ENCODE measurements around the gene GCA.

The GCA gene, protein sequence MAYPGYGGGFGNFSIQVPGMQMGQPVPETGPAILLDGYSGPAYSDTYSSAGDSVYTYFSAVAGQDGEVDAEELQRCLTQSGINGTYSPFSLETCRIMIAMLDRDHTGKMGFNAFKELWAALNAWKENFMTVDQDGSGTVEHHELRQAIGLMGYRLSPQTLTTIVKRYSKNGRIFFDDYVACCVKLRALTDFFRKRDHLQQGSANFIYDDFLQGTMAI

DNA sequence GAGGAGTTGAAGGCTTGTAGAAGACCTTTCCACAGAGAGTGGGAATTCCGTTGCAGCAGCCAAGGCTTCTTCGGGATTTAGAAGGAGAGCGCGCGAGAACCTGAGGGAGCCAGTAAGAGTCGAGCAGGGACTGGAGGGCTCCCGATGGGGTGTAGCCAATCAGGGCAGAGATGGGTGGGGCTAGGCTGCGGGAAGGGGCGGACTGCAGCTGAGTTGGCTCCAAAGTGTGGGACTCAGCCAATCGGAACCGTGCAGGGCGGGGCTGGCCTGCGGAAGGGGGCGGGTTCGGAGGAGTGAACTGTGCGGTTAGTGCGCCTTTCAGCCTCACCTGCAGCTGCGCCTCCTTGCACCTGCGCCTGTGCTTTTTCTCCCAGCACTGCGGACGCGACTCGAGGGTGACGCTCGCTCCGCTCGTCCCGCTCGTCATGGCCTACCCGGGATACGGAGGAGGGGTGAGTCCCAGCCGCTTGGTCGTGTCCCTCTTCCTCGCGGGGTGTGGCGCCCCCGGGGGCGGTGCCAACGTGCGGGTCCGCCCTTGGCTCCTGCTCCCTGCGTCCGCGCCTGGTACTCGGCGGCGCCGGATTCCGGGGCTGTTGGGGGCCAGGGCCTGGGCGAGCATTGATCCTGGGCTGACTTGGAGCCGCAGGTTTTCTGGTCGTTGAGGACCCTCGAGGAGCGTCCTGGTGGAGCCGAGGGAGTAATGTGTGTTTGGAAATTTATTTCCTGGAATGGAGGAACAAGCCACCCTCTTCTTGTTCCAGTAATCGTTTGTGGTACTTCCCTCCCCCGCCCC lies at the start of gene GCA:
TSS of gene GCA (plus strand) at position 309 of the 793 bp plus-strand sequence. CDS start at position 426, 117 bp downstream.
- peak; percentile 95 for DNase-seq

- DNase-seq, result no peak
Measured at GRCh38 chr2:162295009-162295408, 48.9 kb upstream of the GCA start.

DNA sequence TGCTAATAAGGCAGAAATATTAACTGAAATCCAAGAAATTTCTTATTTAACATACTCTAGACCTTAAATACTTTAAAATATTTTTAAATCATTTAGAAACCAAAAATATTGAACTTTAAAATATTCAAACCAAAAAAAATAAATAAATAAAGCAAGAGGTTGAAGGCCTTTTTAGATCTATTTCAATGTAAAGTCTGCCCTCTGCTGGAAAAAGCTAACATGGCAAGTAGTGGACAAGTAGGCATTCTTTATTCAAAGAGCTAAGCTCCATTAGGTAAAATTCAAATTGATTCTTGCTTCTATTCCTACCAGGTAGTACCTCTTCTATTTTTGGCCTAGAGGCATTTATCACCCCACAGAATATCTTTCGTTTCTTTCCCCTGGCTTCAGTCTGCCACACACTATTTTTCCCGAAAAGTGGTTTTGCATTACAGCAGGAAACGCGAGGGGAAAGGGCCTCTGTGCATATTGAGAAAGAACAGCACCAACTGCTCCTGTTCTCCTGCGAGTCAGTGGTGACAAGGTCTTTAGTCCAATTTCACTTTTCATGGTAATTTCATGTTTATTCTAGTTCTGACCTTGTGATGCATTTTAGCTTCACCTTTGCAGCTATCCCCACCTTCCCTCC lies 45.9 kb upstream of the GCA start:
- DNase-seq, result peak; percentile 68

- no peak for DNase-seq
Measured at GRCh38 chr2:162298669-162299335, 45.1 kb upstream of the GCA start.

GRCh38 chr2:162300266-162300665 lies 43.7 kb upstream of the GCA start:
- DNase-seq, result no peak

DNA sequence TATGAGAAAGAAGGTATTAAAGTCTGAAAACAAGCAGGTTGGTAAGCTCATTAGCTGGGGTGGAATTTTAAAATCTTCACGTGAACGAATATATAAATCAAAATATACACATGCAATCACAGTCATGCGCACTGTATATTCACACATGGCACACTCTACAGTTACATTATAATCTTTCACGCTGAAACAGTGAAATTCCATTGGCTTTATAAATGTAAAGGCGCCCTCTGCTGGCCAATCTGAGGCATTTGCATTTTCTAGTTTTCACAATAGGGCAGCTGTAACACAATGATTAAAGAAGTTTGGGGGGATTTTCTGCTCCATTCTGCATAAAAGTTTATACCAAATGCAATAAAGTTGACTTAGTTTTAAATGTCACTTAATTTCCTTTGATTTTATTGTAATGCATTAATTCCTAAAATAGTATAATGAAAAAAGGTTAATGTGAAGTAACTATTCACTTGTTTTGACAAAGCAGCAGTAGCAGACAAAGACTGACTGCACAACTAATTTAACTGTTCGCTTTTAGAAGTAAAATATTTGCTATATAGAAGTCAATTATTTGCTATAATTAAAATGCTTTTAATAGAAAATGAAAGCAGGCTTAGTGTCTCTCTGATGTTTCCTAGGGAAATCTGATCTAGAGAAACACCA lies 42.7 kb upstream of the GCA start:
- DNase-seq, result peak; percentile 44

DNA sequence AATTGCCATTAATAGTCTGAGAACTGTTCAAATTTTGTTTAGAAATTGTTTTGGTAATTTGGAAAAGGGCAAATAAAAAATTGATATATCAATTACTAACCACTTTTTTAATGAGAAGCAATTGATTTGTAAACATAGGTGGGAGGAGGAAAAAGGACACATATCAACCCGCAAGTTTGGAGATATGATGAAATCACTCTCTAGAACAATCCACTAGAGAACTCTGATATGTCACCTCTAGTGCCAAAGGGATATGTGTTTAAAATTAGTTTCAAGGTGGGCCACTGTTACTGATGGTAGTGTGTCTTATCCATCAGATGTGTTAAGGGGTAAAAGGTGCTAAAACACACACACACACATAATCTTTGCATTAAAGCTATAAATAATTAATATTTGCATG lies 42.1 kb upstream of the GCA start:
- DNase-seq, result no peak

GRCh38 chr2:162305901-162306300 lies 38.0 kb upstream of the GCA start:
- no peak for DNase-seq

GRCh38 chr2:162308747-162309503 lies 35.0 kb upstream of the GCA start:
- no peak for DNase-seq

GRCh38 chr2:162312853-162313252 lies 31.1 kb upstream of the GCA start:
- DNase-seq, result no peak

DNA sequence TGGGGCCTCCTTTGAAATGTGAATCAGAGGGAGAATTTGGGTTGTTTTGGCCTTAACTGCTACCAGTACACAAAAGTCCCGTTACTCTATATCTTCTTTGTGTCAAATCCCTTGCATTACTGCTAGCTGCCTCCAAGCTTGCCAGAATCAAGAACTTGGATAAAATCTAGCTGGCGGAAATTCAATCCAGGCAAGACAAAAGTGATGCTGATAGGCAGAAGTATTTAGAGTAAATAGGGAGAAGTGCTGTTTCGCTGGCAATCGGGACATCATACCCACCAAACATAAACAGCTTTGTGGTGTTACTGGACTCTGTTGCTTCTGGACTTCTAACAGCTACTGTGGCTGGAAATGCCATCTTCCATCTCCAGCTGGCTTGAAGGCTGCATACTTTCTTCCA lies 28.0 kb upstream of the GCA start:
- DNase-seq, result no peak

DNA sequence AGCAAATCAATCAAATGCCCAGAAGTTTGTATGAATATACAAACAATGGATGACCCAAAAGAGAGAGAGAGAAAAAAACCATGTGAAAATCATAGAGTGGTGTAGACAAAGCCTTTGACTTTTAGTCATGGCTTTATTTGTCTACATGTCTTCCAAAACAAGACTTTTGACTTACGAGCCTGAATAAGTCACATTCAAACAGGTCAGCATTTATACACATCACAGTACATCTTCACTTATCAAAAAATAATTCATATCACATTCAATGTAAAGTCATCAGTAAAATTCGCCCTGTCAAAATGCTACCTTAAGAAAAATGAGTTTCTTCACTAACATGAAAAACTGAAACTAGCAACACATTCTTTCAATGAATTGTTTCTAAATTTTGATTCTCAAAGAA lies 27.3 kb upstream of the GCA start:
- no peak for DNase-seq

DNA sequence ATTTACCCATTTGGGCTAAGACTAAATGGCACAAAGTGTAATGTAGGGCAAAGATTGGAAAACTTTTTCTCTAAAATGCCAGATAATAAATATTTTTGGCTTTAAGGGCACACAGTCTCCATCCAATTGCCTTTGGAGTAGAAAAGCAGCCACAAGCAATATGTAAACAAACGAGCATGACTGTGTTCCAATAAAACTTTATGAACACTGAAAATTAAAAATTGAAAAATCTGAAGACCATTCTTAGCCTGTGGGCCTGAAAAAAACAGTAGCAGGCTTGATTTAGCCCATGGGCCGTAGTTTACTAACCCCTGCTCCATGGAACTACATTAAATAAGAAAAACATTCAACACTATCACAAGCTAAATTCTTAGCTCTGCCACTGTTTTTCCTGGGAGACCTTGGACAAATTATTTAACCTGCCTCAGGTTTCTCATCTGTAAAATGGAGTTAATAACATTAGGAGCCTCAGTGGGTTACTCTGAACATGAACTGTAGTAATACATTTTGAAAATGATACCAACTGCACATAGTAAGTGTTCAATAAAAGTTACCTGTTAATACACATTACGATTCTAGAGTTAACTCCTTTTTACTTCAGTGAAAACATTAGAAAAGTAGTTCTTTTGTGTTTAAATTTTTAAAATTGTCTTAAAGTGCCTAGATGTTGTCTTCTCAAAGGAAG lies 26.7 kb upstream of the GCA start:
- DNase-seq, result no peak

DNA sequence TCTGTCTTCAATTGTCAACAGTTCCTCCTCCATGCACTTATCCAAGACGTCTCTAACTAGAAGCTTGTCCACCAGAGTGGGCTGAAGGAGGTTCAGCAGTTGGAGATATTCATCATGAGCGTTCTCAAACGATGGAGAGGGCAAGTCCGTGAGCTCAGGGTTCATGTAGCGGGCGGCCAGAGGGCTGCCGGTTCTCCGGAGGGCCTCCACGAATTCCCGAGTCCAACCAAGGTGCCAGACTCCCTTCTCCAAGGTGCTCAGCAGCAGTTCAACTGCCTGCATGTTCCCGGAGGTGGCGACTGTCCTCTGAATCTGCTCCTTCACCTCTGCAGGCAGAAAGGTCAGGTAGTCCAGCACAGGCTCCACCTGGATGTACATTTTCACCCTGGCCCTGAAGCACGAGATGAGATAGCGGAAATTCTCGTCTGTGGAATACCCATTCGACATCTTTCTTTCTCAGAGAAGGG lies 26.0 kb upstream of the GCA start:
- no peak for DNase-seq

GRCh38 chr2:162318328-162319180 lies 25.4 kb upstream of the GCA start, which contains the start of gene IFIH1:
Gene IFIH1 (minus strand): TSS chr2:162318684. CDS start chr2:162318307, 377 bp downstream.
- DNase-seq, result peak; percentile 83

GRCh38 chr2:162320864-162321517 lies 22.9 kb upstream of the GCA start:
- no peak for DNase-seq

GRCh38 chr2:162324953-162325352 lies 19.0 kb upstream of the GCA start:
- no peak for DNase-seq

DNA sequence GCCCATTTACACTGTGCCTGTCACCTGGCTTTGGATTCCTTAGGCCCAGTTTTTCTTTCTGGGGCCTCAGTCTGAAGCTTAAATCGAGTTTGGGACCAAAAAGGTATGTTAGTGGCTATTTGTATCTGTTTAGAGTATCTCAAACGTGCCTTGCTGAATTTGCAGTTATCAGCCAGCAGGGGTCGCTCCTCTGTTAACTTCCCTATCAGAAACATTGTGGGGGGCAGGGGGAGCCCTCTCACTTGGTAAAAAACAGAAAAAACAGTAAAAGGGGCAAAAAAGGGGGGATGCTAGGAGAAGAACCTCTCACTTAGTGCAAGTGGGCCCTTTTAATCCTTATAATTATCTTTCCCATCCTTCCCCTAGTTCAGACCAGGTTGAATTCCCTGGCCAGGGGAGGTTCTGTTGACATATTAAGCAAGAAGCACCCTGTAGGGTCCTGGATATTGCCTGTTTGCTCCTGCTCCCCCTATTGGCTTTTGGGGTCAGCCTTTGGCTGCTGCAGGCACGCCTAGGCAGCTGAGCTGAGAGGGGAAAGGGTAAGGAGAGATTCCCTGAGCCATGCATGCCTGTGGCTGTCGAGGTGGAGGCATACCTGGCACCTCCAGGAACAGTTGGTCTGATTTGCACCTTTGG lies 16.7 kb upstream of the GCA start:
- DNase-seq, result no peak

- no peak for DNase-seq
Measured at GRCh38 chr2:162327806-162328205, 16.1 kb upstream of the GCA start.

Data from NCI-H2029 (cell line).